ENCODE results near the gene SYNE1.

GRCh38 chr6:152478377-152479010 lies 158.7 kb downstream of the SYNE1 start:
- TF ChIP-seq CTCF (IDR thresholded peaks at IDR 0.05; ENCODE audit: poor library complexity, severe bottlenecking): no peak
- TF ChIP-seq TAF1 (IDR thresholded peaks at IDR 0.05; ENCODE audit: low read depth): no peak
- TF ChIP-seq EP300 (conservative IDR thresholded peaks at IDR 0.05; ENCODE audit: poor library complexity, severe bottlenecking): no peak
